BLaER1 (cell line): ENCODE measurements around the gene PHKG2.
A peak's percentile ranks its signal among the peaks of the same experiment; 100 is the strongest.

Source experiments
- H3K27ac ChIP-seq: shearing (Covaris generic); formaldehyde crosslinking; 2 replicates; pipeline ENCODE4 v1.8.1; 2022
- H3K27me3 ChIP-seq: shearing (Covaris generic); formaldehyde crosslinking; 2 replicates; pipeline ENCODE4 v1.8.1; 2022
- H3K36me3 ChIP-seq: shearing (Covaris generic); formaldehyde crosslinking; 2 replicates; pipeline ENCODE4 v1.8.1; 2022
- H3K4me1 ChIP-seq: shearing (Covaris generic); formaldehyde crosslinking; 2 replicates; pipeline ENCODE4 v1.8.1; 2022
- H3K4me2 ChIP-seq: shearing (Covaris generic); formaldehyde crosslinking; 2 replicates; pipeline ENCODE4 v1.8.1; 2022
- H3K4me3 ChIP-seq: shearing (Covaris generic); formaldehyde crosslinking; 2 replicates; pipeline ENCODE4 v1.8.1; 2022
- H3K9ac ChIP-seq: shearing (Covaris generic); formaldehyde crosslinking; 2 replicates; pipeline ENCODE4 v1.8.1; 2022
- H3K9me3 ChIP-seq: shearing (Covaris generic); formaldehyde crosslinking; 2 replicates; pipeline ENCODE4 v1.8.1; 2022
- H4K20me1 ChIP-seq: shearing (Covaris generic); formaldehyde crosslinking; 2 replicates; pipeline ENCODE4 v1.8.1; 2022
- Cebpa-rat ChIP-seq: shearing (Covaris generic); IDR thresholded peaks from 2 replicates; pipeline ENCODE4 v1.8.1; 2022

The PHKG2 gene

DNA sequence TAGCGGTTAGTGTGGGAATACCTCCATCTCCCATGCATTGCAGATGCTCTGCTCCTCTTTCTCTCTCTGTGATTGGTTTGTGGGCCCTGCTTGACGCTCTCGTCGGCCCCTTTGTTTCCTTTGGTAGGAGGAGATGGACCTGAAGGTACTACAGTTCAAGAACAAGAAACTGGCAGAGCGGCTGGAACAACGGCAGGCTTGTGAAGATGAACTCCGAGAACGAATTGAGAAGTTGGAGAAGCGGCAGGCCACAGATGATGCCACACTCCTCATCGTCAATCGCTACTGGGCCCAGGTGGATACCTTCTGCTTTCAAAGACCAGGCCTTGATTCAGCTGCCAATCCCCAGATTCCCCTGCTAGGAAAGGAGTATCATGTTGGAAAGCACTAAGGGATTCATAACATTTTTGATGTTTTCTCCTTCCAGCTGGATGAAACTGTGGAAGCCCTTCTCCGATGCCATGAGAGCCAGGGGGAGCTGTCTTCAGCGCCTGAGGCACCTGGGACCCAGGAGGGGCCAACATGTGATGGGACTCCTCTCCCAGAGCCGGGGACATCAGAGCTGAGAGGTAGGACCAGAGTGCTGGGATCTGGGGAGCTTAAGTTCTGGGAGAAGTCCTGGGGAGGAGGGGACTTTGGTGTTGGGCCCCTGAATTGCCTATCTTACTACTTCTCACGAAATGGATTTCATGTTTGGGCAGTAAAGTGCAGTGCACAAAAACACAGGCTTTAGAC lies 14.9 kb downstream of the PHKG2 start:
- Histone ChIP-seq H3K9ac (peak overlapping the region; percentile 86), H3K36me3 (peaks cover 66% of the 10 kb centered on the region), H3K4me2 (peak overlapping the region; percentile 94), H3K4me1 (peaks cover 50% of the 10 kb centered on the region), H3K27ac (peak overlapping the region; percentile 84), H3K27me3 (no peaks in the 10 kb centered on the region), H3K4me3 (peak overlapping the region; percentile 88), H4K20me1 (peaks cover 57% of the 10 kb centered on the region), H3K9me3 (no peaks in the 10 kb centered on the region)
- TF ChIP-seq Cebpa-rat: no peak

DNA sequence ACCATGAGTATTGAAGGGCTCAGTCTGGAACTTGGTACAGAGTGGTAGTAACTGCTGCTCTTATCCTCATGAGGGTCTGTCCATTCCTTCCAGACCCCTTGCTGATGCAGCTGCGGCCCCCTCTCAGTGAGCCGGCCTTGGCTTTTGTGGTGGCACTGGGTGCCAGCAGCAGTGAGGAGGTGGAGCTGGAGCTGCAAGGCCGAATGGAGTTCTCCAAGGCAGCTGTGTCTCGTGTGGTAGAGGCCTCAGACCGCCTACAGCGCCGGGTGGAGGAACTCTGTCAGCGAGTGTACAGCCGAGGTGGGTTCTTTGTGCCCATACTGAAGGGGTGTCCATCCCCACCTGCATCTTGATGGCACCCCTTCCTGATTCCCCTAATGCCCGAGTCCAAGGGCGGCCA lies 15.9 kb downstream of the PHKG2 start:
- no peaks in the 10 kb centered on the region for H3K27me3 ChIP-seq
- peaks cover 68% of the 10 kb centered on the region for H3K36me3 ChIP-seq
- peaks cover 65% of the 10 kb centered on the region for H4K20me1 ChIP-seq
- peak overlapping the region; percentile 94; the same call in 1 of the 2 replicates for H3K4me2 ChIP-seq
- H3K4me1 ChIP-seq: peaks cover 42% of the 10 kb centered on the region
- peak overlapping the region; percentile 86; the same call in 1 of the 2 replicates for H3K9ac ChIP-seq
- no peak overlapping the region for H3K27ac ChIP-seq
- H3K9me3 ChIP-seq: no peaks in the 10 kb centered on the region
- H3K4me3 ChIP-seq: no peak overlapping the region
- TF ChIP-seq Cebpa-rat: no peak

DNA sequence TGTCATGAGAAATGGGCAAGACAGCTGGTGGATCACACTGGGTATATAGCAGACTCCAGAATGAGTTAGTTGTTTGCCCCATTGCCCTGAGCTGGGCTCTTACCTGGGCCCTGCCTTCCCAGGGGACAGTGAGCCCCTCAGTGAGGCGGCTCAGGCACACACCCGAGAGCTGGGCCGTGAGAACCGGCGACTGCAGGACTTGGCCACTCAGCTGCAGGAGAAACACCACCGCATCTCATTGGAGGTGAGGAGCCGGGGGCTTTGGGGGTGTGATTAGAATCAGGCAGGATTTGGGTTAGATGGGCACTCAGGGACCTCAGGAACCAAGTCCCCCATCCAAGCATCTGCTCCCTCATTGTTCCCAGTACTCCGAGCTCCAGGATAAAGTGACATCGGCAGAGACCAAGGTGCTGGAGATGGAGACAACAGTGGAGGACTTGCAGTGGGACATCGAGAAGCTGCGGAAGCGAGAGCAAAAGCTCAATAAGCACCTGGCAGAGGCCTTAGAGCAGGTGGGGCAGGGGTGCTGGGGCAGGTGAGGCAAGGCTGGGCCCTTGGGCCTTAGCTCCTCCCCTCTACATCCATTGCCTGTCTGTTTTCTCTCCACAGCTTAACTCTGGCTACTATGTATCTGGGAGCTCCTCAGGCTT lies 16.7 kb downstream of the PHKG2 start:
- Histone ChIP-seq H3K9ac (0 out of 2 replicates have a peak overlapping the region, but pooled peaks have one; percentile 86), H3K4me3 (no peak overlapping the region), H3K36me3 (peaks cover 71% of the 10 kb centered on the region)

DNA sequence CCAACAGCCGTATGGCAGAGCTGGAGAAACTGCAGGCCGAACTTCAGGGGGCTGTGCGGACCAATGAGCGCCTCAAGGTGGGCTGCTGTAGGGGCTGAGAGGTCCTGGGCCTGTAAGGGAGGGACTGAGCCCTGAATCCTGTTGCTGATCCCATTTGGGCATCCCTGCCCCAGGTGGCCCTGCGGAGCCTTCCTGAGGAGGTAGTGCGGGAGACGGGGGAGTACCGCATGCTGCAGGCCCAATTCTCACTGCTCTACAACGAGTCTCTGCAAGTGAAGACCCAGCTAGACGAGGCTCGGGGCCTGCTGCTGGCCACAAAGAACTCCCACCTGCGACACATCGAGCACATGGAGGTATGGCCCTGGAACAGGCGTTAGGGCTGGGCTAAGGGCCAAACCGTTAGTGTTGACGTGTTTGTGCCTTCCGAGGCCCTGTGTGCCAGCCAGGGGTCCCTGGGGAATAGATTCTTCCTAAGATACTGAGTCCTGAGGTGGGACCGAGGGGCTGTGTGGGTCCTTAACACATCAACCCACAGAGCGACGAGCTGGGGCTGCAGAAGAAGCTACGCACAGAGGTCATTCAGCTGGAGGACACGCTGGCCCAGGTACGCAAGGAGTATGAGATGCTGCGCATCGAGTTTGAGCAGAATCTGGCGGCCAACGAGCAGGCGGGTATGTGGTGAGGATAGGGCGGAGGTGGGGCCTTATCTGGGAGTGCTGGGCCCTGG lies 18.1 kb downstream of the PHKG2 start:
- TF ChIP-seq Cebpa-rat: no peak
- Histone ChIP-seq H3K27ac (no peak overlapping the region), H3K4me1 (peaks cover 20% of the 10 kb centered on the region), H3K27me3 (no peaks in the 10 kb centered on the region), H3K4me2 (no peak overlapping the region), H4K20me1 (peaks cover 70% of the 10 kb centered on the region), H3K9ac (no peak overlapping the region), H3K4me3 (no peak overlapping the region), H3K36me3 (peaks cover 84% of the 10 kb centered on the region), H3K9me3 (no peaks in the 10 kb centered on the region)

More for the DNA sequence above, 16.7 kb downstream of the PHKG2 start:
- H4K20me1 ChIP-seq: peaks cover 70% of the 10 kb centered on the region
- H3K4me1 ChIP-seq: peaks cover 34% of the 10 kb centered on the region
- no peak overlapping the region for H3K4me2 ChIP-seq
- no peak for TF ChIP-seq Cebpa-rat
- no peaks in the 10 kb centered on the region for H3K27me3 ChIP-seq
- H3K27ac ChIP-seq: no peak overlapping the region
- no peaks in the 10 kb centered on the region for H3K9me3 ChIP-seq

DNA sequence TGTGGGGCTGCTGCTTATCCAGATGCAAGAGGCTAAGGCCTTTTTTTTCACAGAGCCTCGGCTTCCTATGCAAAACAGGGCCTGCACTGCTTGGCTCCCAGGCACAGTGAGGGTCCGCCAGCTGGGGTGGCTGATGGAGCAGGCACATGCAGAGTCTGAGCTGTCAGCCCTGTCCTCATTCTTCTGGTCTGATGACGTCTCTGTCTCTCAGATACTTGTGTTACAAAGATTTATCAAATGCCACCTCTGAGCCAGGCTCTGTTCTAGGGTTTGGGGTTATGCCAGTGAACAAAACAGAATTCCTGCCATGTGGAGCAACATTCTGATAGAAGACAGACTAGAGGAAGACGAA lies 18.7 kb downstream of the PHKG2 start:
- Histone ChIP-seq H3K27me3 (no peaks in the 10 kb centered on the region), H4K20me1 (peaks cover 76% of the 10 kb centered on the region), H3K4me3 (no peak overlapping the region), H3K4me2 (no peak overlapping the region), H3K4me1 (peaks cover 20% of the 10 kb centered on the region), H3K27ac (no peak overlapping the region), H3K9ac (no peak overlapping the region), H3K9me3 (no peaks in the 10 kb centered on the region), H3K36me3 (peaks cover 89% of the 10 kb centered on the region)
- no peak for TF ChIP-seq Cebpa-rat

DNA sequence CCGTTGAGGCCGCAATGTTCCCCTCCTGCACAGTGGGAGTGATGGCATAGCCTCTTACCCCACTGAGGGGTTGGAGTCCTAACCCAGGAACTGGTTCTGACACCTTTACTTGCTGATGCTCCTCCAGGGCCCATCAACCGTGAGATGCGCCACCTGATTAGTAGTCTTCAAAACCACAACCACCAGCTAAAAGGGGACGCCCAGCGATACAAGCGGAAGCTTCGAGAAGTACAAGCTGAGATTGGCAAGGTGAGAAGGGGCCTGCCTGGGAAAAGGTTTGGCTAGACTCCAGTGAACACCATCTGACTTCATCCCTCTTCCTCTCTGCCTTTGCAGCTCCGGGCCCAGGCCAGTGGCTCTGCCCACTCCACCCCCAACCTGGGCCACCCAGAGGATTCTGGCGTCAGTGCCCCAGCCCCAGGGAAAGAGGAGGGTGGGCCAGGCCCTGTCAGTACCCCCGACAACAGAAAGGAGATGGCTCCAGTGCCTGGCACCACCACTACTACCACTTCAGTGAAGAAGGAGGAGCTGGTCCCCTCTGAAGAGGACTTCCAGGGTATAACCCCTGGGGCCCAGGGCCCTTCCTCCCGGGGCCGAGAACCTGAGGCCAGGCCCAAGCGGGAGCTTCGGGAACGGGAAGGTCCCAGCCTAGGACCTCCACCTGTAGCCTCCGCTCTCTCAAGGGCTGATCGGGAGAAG lies 19.7 kb downstream of the PHKG2 start:
- Histone ChIP-seq H3K4me3 (no peak overlapping the region), H3K27me3 (no peaks in the 10 kb centered on the region), H3K4me1 (peaks cover 16% of the 10 kb centered on the region), H3K4me2 (no peak overlapping the region), H4K20me1 (peaks cover 78% of the 10 kb centered on the region), H3K27ac (no peak overlapping the region), H3K9ac (no peak overlapping the region; the same call in 1 of the 2 replicates), H3K9me3 (no peaks in the 10 kb centered on the region), H3K36me3 (peaks cover 99% of the 10 kb centered on the region)
- TF ChIP-seq Cebpa-rat: no peak

DNA sequence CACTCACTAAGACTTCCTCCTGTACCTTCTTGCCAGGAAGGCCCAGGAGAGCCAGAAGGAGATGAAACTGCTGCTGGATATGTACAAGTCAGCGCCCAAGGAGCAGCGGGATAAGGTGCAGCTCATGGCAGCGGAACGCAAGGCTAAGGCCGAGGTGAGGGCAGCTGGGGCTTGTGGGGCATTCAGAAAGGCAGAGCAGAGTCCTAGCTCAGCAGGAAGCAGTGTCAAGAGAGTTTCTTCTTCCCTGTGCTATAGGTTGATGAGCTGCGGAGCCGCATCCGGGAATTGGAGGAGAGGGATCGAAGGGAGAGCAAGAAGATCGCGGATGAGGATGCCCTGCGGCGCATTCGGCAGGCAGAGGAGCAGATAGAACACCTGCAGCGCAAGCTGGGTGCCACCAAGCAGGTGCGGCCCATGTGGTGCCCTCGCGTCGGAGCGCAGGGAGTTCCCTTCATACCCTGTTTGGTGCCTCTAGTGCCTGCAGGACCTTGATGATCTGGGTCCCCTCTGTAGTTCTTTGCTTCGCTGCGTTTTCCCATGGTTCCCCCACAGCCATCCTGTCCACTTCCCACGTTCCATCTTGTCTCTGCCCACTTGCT lies 20.5 kb downstream of the PHKG2 start:
- Histone ChIP-seq H3K27me3 (no peaks in the 10 kb centered on the region), H3K4me3 (no peak overlapping the region), H3K9me3 (no peaks in the 10 kb centered on the region), H3K36me3 (peaks cover 99% of the 10 kb centered on the region), H3K9ac (no peak overlapping the region), H3K27ac (no peak overlapping the region), H4K20me1 (peaks cover 78% of the 10 kb centered on the region), H3K4me2 (no peak overlapping the region), H3K4me1 (peaks cover 8% of the 10 kb centered on the region)
- TF ChIP-seq Cebpa-rat: no peak

DNA sequence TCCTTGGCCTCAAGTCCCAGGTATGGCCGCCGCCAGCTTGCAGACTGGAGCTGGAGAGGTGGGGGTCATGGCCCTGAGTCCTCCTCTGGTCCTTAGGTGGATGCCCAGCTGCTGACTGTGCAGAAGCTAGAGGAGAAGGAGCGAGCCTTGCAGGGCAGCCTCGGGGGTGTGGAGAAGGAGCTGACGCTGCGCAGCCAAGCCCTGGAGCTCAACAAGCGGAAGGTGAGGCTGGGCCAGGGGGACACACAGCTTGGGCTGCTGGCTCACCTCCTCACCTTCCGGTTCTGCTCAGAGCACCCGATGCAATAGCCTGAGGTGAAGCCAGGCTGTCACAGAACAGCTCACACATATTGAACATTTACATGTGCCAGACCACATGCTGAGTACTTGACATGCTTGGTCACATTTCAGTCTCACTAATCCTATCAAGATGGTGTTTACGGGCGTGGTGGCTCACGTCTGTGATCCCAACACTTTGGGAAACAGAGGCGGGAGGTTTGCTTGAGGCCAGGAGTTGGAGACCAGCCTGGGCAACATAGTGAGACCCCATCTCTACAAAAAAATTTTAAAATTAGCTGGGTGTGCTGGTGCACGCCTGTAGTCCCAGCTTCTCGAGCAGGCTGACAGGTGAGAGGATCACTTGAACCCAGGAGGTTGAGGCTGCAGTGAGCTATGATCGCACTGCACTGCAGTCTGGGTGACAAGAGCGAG lies 21.3 kb downstream of the PHKG2 start:
- H3K4me1 ChIP-seq: peaks cover 2% of the 10 kb centered on the region; the same call in 1 of the 2 replicates
- peaks cover 78% of the 10 kb centered on the region for H4K20me1 ChIP-seq
- H3K9me3 ChIP-seq: no peaks in the 10 kb centered on the region
- no peak overlapping the region for H3K27ac ChIP-seq
- no peak overlapping the region for H3K4me3 ChIP-seq
- H3K36me3 ChIP-seq: peaks cover 99% of the 10 kb centered on the region
- H3K9ac ChIP-seq: no peak overlapping the region
- H3K27me3 ChIP-seq: no peaks in the 10 kb centered on the region
- no peak for TF ChIP-seq Cebpa-rat
- H3K4me2 ChIP-seq: no peak overlapping the region

DNA sequence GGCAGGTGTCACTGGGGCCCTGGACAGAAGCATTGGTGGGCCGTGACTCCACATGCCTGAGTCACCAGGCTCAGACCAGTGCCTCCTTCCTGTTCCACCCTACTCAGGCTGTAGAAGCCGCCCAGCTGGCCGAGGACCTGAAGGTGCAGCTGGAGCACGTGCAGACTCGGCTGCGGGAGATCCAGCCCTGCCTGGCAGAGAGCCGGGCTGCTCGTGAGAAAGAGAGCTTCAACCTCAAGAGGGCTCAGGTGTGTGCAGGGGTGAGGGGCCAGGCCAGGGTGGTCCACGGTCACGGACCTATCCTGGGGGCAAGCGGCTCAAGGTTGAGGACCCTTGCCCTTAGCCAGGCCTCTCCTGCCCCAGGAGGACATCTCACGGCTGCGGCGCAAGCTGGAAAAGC lies 23.5 kb downstream of the PHKG2 start:
- Histone ChIP-seq H3K4me2 (no peak overlapping the region), H3K27ac (no peak overlapping the region), H3K9me3 (no peaks in the 10 kb centered on the region), H3K9ac (no peak overlapping the region), H3K27me3 (no peaks in the 10 kb centered on the region), H3K4me1 (peaks cover 17% of the 10 kb centered on the region), H3K4me3 (no peak overlapping the region), H3K36me3 (peaks cover 81% of the 10 kb centered on the region), H4K20me1 (peaks cover 63% of the 10 kb centered on the region)
- no peak for TF ChIP-seq Cebpa-rat
